GM23248 (cell line): ENCODE results near the gene TNS3.

ENCODE experiments used
- EZH2 ChIP-seq: fragments of 200-600 bp; sonication (generic); IDR thresholded peaks from 2 replicates; pipeline ENCODE4 v1.6.1; 2018; ENCODE audit warnings: antibody characterized with exemption, mild to moderate bottlenecking; ENCODE audit not compliant: insufficient read depth, poor library complexity, severe bottlenecking
- EZH2phosphoT487 ChIP-seq: fragments of 200-600 bp; sonication (generic); IDR thresholded peaks from 2 replicates; pipeline ENCODE4 v1.6.1; 2018; ENCODE audit warnings: antibody characterized with exemption, moderate library complexity, mild to moderate bottlenecking, low read depth; ENCODE audit not compliant: insufficient read depth

DNA sequence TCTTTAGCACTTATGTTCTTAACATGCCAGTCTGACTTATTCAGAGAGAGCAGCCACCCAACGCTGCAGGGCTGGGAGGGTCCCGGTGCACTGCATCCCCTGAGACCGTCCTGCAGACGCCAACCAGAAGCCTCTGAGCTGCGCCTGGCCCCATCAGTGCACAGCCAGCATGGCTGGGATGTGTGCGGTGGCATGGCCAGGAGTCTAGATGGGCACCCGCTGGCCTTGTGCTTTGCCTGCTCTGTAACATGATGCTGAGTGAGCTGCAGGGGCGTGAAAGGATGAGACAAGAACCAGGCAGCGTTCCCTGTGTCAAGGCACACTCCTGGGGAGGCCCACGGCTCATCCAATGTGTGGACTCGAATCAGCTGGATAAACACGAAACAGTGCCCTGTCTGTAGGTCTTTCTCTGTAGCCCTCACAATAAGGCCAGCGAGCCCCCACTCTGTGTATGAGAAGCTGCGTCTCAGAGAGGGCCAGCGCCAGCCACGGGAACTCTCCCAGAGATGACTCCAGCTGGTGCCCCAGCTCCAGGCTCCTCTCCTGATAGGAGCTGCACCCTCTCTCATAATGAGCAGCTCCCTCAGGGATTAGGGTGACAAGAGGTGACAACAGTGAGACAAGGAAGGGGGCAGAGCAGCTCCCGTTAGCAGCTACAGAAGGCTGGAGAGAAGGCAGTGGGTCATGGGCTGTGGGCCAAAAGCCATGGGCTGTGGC, 96.8 kb downstream of the TNS3 start:
- TF ChIP-seq EZH2 (no peak), EZH2phosphoT487 (no peak)
